Tibial nerve (tissue), 4 donors: ENCODE results near the gene NCAN. TPM values are rescaled to one million over a fixed set of nuclear protein-coding genes. Genes with fewer than 3 reads are reported as not detected.
A peak's percentile ranks its signal among the peaks of the same experiment; 100 is the strongest.

ENCODE experiments used
- DNase-seq, 2 donors: peaks; one replicate each; pipeline ENCODE4 v3.0.0-alpha.2; 2019; ENCODE audit warnings: low spot score in 2 of 2
- H3K27ac ChIP-seq, 4 donors: fragments of 200-600 bp; sonication (generic) in 3 of 4; one replicate each; pipeline ENCODE4 v1.5.1; 2017 to 2019; ENCODE audit warnings: mild to moderate bottlenecking in 1 of 4
- H3K27me3 ChIP-seq, 2 donors: fragments of 200-600 bp; sonication (generic) in 1 of 2; one replicate each; pipeline versions ENCODE4 v1.5.1 to v1.6.0; 2017 to 2019
- H3K36me3 ChIP-seq, 3 donors: fragments of 200-600 bp; sonication (generic); one replicate each; pipeline ENCODE4 v1.5.1; 2018 to 2019
- H3K4me1 ChIP-seq, 4 donors: fragments of 200-600 bp; sonication (generic) in 3 of 4; one replicate each; pipeline ENCODE4 v1.5.1; 2017 to 2019
- H3K4me3 ChIP-seq, 4 donors: fragments of 200-600 bp; sonication (generic) in 3 of 4; one replicate each; pipeline ENCODE4 v1.5.1; 2017 to 2019; ENCODE audit warnings: mild to moderate bottlenecking in 1 of 4, moderate library complexity in 1 of 4
- H3K9me3 ChIP-seq, 4 donors: fragments of 200-600 bp; sonication (generic) in 3 of 4; one replicate each; pipeline ENCODE4 v1.5.1; 2017 to 2019
- EP300 ChIP-seq, 2 donors: sonication (generic); formaldehyde crosslinking; IDR thresholded peaks; one replicate each; pipeline ENCODE4 v1.6.1; 2017; ENCODE audit warnings: antibody characterized with exemption in 2 of 2, mild to moderate bottlenecking in 1 of 2
- POLR2A ChIP-seq, 2 donors: fragments of 450-650 bp; IDR thresholded peaks; one replicate each; pipeline ENCODE4 v1.6.1; 2017; ENCODE audit warnings: antibody characterized with exemption in 2 of 2, mild to moderate bottlenecking in 2 of 2, moderate library complexity in 2 of 2
- WGBS, 2 donors: methylation state at CpG; one replicate each; pipeline ENCODE4 v1.1.5; 2018; 5-methylcytosine and 5-hydroxymethylcytosine counted together
- total RNA-seq, 4 donors: library from RNA; depleted of rRNA; stranded (reverse); fragments of >200 nt; gene quantifications; one replicate each; pipeline ENCODE4 v1.1.0, GENCODE V29; 2016
- TF ChIP-seq, protein P1 (sequence below), 5 experiments: fragments of 200-600 bp in 3 of 5; fragments of 450-650 bp in 2 of 5; sonication (generic) in 3 of 5; IDR thresholded peaks; one replicate each; pipeline ENCODE4 v1.5.1; 2016 to 2019; ENCODE audit warnings: antibody characterized with exemption in 5 of 5, mild to moderate bottlenecking in 3 of 5, moderate library complexity in 2 of 5

Gene NCAN
- total RNA-seq, 4 donors from 2014 or later, result not detected

DNA sequence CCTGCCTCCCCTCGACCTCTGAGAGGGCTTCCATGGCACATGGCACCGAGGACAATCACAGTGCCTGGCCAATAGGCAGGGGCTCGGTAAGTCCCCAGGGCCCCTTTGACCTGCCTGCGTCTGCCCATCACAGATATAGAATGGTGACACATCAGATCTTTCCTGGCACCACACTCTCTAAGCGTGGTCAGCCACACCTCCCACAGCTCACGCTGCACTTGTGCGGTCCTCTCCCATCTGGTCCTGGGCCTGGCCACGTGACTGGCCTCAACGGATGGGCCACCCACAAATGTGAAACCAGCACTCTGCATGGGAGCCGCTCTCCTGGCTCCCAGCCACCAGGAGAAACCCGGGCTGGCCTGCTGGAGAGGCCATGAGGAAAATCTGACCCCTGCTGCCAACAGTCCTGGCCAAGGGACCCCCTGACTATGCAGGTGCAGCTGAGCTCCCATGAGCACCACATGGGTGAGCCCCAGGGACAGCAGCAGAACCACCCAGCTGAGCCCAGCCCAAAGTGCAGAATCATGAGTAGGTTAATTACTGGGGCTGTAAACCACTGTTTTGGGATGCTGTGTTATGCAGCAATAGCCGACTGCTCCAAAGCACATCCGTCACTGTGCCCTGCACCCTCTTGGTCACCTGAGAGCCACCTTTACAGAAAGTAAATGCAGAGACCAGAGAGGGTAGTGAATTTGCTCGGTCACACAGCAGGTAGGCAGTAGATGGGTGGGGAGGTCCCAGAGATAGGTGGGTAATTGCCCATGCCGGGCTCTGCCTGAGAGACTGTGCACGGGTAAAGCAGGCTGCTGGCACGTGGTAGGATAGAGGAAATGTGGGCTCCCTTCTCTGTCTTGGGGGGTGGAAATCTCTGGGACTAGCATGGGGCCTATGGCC, 32.0 kb upstream of the NCAN start:
- Histone ChIP-seq H3K27ac (no peak overlapping the region), H3K9me3 (peaks cover 0 to 8% (median 0%) of the 10 kb centered on the region in 4 donors), H3K36me3 (peaks cover 0 to 93% (median 0%) of the 10 kb centered on the region in 3 donors), H3K4me3 (no peak overlapping the region), H3K4me1 (peaks cover 0 to under 1% (median 0%) of the 10 kb centered on the region in 4 donors), H3K27me3 (no peaks in the 10 kb centered on the region)
- TF ChIP-seq, protein P1, sequence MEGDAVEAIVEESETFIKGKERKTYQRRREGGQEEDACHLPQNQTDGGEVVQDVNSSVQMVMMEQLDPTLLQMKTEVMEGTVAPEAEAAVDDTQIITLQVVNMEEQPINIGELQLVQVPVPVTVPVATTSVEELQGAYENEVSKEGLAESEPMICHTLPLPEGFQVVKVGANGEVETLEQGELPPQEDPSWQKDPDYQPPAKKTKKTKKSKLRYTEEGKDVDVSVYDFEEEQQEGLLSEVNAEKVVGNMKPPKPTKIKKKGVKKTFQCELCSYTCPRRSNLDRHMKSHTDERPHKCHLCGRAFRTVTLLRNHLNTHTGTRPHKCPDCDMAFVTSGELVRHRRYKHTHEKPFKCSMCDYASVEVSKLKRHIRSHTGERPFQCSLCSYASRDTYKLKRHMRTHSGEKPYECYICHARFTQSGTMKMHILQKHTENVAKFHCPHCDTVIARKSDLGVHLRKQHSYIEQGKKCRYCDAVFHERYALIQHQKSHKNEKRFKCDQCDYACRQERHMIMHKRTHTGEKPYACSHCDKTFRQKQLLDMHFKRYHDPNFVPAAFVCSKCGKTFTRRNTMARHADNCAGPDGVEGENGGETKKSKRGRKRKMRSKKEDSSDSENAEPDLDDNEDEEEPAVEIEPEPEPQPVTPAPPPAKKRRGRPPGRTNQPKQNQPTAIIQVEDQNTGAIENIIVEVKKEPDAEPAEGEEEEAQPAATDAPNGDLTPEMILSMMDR (IDR thresholded peaks at IDR 0.05), result no peak
- TF ChIP-seq POLR2A (IDR thresholded peaks at IDR 0.05) (no peak), EP300 (IDR thresholded peaks at IDR 0.05) (no peak)
- WGBS, 2 donors, result 80 to 94% methylated on average over 13 to 17 of the region's 17 CpGs
- DNase-seq, result no peak

DNA sequence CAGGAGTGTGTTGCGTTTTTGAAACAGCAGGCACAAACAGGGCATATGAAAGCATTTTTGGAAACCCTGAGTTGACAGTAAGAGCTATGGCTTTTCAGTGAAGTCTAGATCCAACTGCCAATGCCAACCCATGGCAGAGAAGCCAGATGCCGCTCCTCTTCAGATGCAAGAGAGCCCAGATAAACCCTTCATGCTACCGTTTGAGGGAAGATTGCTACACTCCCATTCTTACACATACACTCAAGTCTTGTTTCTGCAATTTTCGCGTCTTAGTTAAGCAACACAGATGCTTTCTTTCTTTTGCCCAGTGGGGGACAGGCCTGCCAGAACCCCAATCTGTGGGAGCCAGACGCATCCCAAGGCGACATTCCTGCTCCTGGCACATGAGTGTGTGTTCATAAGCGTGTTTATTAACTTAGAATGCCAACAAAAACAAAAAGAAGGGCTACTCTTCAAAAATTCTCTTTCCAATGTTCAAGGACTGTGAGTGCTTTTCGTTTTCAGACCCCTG, 30.2 kb upstream of the NCAN start:
- WGBS, 2 donors, result 85 to 88% methylated on average over 9 of the region's 9 CpGs
- H3K27me3 ChIP-seq, result no peaks in the 10 kb centered on the region

DNA sequence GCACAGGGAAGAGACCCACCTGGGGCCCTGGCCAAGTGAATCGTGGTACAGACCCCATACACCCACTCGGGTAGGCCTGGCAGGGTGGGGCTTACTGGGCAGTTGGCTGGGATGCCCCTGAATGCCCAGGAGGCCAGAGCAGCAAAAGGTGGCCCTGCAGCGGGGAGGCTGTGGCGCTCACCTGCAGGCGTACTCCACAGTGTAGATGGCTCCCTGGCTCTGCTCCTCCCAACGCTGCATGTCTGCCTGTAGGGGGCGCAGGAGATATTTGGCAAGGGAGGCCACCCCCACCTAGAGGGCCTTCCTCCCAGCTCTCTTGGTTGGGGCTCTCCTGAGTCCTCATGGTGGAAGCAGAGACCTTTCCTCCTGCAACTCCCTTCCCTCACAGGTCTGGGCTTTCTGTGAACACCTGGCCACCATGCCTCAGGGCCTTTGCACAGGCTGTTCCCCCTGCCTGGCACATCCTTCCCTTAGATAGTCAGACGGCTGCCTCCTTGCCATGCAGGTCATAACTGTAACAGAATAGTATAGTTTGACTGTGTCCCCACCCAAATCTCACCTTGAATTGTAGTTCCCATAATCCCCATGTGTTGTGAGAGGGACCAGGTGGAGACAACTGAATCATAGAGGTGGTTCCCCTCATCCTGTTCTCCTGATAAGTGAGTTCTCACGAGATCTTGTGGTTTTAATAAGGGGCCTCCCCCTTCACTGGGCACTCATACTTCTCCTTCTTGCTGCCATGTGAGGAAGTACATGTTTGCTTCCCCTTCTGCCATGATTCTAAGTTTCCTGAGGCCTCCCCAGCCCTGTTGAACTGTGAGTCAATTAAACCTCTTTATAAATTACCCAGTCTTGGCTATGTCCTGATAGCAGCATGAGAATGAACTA, 25.7 kb upstream of the NCAN start:
- no peaks in the 10 kb centered on the region for H3K9me3 ChIP-seq
- WGBS, 2 donors, result 56 to 75% methylated on average over 4 to 5 of the region's 9 CpGs
- H3K27me3 ChIP-seq, result no peaks in the 10 kb centered on the region
- peaks cover 0 to 69% (median 0%) of the 10 kb centered on the region in 3 donors for H3K36me3 ChIP-seq
- H3K27ac ChIP-seq, result no peak overlapping the region
- no peak for DNase-seq
- peaks cover 5 to 36% (median 15%) of the 10 kb centered on the region in 4 donors for H3K4me1 ChIP-seq
- H3K4me3 ChIP-seq, result no peak overlapping the region
- TF ChIP-seq EP300 (IDR thresholded peaks at IDR 0.05), result no peak
- TF ChIP-seq, protein P1 (IDR thresholded peaks at IDR 0.05), result peak in 3 of 5 experiments; percentile 30 to 40 (median 30)

More for the DNA sequence above, 30.2 kb upstream of the NCAN start:
- Histone ChIP-seq H3K4me1 (peaks cover 0 to 7% (median 0%) of the 10 kb centered on the region in 4 donors), H3K36me3 (peaks cover 0 to 96% (median 0%) of the 10 kb centered on the region in 3 donors), H3K4me3 (no peak overlapping the region), H3K27ac (no peak overlapping the region), H3K9me3 (peaks cover 0 to 8% (median 0%) of the 10 kb centered on the region in 4 donors)
- no peak for DNase-seq
- TF ChIP-seq POLR2A (IDR thresholded peaks at IDR 0.05) (no peak), EP300 (IDR thresholded peaks at IDR 0.05) (no peak)
- TF ChIP-seq, protein P1 (IDR thresholded peaks at IDR 0.05), result no peak

DNA sequence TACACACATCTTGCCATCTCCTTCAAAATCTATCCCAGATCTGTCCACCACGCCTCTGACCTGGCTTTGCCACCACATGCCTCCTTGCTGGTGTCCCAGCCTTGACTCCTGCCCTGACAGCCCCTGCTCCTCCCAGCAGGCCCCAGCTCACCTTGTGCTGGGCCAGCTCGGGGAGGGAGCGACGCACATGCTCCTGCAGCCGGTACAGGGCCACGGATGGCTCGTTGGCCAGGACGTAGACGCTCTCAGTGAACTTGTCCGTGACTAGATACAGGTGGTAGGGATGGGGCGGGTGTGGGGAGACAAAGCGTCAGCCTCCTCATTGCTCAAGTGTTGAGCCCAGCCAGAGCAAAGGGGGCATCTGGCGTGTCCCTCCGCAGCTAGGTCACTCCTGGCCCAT, 25.0 kb upstream of the NCAN start:
- Histone ChIP-seq H3K27ac (no peak overlapping the region), H3K4me3 (no peak overlapping the region), H3K9me3 (no peaks in the 10 kb centered on the region), H3K36me3 (peaks cover 0 to 63% (median 0%) of the 10 kb centered on the region in 3 donors), H3K27me3 (no peaks in the 10 kb centered on the region), H3K4me1 (peaks cover 5 to 41% (median 18%) of the 10 kb centered on the region in 4 donors)
- WGBS, 2 donors, result 90 to 97% methylated on average over 13 to 14 of the region's 14 CpGs
- TF ChIP-seq POLR2A (IDR thresholded peaks at IDR 0.05) (no peak), EP300 (IDR thresholded peaks at IDR 0.05) (no peak)
- TF ChIP-seq, protein P1 (IDR thresholded peaks at IDR 0.05), result no peak
- no peak for DNase-seq
